RPMI8226 (cell line): ENCODE results near the gene ASTN2.

Experiments used
- DNase-seq: peaks from one replicate; pipeline ENCODE4 v3.0.0-alpha.2; 2015

ASTN2 gene

GRCh38 chr9:117239428-117239827 lies 175.4 kb downstream of the ASTN2 start:
- DNase-seq, result no peak

DNA sequence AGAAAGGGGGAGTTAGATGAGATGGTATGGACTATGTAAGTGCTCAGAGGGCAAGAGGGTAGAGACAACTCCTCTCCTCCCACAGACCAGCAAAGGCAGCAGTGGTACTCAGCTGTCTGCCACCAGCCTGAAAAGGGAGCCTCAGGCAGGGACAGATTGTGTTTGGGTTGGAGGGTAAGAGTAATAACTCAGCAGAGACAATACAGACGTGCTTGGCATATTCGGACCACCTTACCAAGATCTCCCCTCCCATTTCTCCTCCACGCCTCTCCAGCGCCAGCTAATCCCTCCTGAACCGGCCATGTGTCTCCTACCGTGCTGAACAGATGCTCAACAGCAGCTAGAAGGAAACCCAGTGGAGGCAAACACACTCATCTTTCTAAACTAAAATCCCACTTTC lies 180.8 kb downstream of the ASTN2 start:
- no peak for DNase-seq

- no peak for DNase-seq
Observed at GRCh38 chr9:117233016-117233415, 181.8 kb downstream of the ASTN2 start.

DNA sequence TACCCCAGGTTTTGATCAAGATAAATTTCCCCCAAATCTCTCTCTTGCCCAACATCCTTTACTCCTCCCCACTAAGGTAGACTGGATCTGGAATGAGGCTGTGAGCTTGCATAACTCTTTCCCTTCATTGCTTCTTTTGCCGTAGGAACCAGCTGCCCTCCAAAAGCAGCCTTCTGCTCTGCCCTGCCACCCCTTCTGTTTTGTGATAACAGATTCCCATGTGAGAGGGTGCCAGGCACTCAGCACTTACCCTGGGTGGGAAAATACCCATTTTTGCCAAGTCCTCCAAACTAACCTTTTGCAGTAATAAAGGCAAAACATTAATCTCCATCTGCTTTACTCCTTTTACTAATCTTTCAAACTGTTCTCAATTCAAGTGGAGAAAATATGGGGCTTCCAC lies 182.6 kb downstream of the ASTN2 start:
- DNase-seq, result no peak

GRCh38 chr9:117231012-117231411 lies 183.8 kb downstream of the ASTN2 start:
- no peak for DNase-seq

GRCh38 chr9:117224695-117225094 lies 190.2 kb downstream of the ASTN2 start:
- DNase-seq, result no peak

DNA sequence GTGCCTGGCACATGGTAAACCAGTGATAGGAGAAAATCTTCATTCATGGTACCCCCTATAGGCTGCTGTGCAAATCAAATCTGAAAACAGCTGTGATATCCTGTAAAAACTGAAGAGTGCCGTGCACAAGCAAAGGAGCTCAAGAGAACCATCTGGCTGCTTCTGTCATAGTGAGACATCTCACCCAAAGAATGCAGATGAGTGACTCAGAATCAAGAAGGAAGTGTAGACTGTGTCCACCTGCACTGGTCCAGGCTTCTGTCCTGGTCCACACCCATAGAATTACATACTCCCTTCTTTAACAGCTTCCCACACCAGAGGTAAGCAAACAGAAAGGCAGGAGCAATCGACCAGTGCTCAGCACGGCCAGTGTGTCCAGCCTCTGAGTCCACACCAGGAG lies 195.9 kb downstream of the ASTN2 start:
- no peak for DNase-seq

DNA sequence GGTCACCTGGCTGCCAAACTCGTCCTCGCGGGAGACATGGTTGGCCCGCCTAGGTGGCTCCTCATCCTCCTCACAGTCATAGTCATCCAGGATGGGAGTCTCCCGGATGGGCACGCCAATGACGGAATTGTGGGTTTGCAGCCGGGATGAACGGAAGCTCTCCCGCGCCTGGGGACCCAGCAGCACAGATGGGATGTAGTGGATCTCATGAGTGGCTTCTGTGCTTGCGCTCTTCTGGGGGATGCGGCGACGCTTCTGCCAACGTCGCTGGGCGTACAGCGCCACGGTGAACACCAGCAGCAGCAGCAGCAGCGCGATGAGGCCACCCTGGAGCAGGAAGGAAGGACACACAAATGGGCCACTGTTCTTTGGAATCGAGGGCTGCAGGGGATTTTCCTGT lies 200.4 kb downstream of the ASTN2 start:
- DNase-seq, result no peak

GRCh38 chr9:117211280-117211679 lies 203.6 kb downstream of the ASTN2 start:
- DNase-seq, result no peak

DNA sequence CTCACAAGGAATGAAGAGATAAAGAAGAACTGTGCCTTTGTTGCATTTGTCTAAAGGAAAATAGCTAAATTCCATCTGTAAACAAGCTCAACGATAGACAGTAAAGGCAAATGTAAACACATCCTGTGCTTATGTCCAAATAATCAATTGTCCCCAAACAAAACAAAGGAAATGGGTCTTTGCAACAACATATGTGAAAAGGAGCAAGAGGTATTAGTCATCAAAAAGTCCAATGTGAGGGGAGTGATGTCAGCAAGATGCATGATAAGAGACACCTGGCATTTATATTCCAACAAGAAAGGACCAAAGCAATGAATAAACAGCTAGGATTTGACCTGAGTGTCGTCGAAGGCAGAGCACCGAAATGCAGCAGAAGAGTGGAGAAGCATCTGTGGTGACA lies 209.1 kb downstream of the ASTN2 start:
- no peak for DNase-seq

DNA sequence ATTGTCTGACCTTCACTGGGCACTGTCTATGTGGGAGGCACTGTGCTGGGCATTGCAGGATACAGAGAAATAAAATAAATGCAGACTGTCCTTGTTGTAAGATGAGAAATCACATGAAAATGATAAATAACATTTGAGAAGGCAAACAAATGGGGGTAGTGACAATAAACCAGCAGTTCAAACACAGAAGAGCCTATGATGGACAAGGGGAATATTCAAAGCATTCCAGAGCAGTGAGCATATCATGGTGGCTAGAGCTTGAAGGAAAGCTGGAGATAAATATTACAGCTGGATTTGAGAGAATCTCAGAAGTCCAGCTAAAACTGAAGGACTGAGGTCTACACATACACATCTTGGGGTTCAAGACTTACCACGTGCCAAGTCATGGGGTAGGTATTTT lies 209.9 kb downstream of the ASTN2 start:
- no peak for DNase-seq

DNA sequence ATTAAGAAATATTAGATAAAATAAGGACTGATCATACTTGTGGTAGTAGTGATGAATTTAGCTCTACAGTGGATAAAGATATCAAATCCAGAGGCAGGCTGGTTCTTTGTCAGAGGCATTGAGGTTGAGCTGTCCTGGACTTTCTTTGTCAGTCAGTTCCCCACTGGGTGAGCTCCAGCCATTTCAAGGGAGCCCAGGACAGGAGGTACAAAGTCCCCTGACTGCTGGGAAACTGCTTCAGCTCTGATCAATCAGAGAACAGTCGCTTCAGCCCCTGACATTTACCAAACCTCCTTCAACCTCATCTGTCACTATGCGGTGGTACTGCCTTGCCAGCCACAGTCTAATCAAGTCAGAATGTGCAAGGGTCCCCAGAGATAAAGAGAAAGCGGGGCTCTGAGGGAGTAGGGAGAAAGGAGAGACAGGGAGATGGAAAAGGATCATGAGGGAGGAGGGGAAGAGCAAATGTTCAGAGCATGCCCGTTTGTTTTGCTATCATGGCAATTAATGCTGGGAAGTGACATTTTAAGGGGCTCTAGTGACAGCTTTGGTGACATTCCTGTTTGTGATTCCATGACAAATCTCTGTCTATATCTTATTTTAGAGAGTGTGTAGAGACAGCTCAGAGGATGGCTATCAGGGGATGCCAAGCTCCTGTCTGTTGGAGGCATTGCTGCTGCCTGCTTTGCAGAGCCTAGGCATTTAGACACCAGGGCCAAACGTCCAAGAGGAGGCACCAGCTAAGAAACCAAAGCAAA lies 223.2 kb downstream of the ASTN2 start:
- DNase-seq, result no peak

DNA sequence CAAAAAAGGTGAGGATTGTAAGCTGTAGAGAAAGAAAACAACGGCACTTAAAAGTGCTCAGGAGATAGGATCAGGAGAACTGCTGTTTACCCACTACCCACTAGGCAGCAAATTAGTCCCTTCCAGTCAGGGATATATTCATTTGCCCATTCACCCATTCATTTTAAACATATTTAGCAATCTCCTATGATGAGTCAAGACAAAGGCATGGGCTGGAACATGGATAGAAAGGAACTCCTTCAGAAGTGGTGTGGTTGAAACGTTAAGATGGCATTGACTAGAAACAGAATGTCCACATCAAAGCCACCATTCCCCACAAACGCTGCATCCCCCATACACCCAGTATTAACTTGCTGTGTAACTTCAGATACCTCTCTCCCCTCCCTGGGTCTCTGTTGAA lies 225.7 kb downstream of the ASTN2 start:
- no peak for DNase-seq

DNA sequence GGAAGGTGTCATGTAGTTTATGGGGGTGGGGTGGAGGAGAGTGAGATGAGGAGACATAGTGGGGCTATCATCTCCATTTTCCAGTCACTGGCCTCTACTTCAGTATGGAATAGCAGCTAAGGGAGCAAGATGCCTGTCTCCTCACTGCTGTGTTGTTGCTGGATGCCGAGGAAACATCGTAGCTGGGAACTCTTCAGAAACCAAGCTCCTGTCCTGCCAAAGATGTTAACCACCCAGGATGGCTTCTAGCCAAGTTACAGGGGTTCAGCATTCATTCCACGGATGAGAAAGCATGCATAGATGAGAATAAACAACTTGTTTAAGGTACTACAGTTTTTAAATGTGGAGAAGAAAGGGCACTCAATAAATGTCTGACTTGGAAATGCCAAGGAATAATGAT lies 226.5 kb downstream of the ASTN2 start:
- DNase-seq, result no peak

GRCh38 chr9:117187498-117187897 lies 227.4 kb downstream of the ASTN2 start:
- DNase-seq, result no peak

GRCh38 chr9:117184173-117184572 lies 230.7 kb downstream of the ASTN2 start:
- DNase-seq, result no peak

DNA sequence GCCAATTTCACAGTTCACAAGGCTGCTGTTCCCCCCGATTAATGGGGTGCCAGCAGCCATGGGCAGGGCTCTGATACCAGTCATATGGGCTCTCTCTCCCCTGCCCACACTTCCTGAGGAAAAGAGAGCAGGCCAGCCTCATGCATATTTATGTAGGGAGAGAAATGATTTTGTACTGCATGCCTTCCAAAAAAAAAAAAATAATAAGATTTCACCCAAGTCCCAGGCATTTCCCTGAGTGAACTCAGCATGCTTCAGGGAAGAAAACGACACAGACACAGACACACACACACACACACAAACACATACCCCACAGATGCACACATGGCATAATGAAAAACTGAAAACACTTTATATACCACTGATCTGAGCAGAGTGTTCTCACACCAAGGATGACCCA lies 232.8 kb downstream of the ASTN2 start:
- no peak for DNase-seq

DNA sequence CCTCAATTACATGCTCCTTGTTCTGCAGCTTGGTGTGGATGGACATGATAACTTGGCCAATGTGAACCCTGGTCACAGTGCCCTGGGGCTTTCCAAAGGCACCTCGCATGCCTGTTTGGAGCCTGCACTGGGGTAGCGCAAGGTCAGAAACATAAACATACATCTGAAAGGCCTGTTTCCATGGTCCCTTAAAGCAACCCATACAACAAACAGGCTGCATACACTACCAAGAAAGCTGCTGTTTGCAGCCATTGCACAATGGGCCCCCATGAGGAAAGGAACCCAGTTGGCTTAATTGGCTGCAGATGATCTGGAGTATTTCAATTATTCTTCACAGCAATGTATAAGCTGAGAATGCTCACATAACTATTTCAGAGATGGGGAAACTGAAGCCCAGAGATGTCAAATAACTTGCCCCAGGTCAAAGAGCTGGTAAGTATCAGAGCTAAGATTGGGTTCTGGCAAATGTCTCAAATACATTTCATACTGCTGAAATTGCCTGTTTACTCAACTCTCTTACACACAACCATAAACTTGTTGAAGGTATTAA lies 233.9 kb downstream of the ASTN2 start:
- DNase-seq, result no peak

- DNase-seq, result no peak
Observed at GRCh38 chr9:117178596-117179375, 236.1 kb downstream of the ASTN2 start.

DNA sequence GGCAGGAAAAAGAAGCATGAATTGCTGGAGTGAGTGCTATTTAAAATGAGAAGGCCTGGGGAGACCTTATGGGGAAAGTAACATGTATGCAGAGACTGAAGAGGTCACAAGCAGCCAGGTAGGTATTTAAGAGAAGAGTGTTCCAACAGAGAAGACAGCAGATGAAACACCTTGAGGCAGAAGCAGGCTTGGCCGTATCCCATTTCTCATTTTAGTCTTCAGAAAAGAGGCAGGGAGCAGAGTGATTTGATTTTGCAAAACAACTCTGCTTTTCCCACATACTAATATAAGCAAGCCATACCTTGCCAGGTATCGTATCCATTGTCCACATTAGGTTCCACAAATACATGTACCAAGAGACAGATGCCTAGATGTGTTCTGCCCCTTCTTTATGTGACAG lies 244.3 kb downstream of the ASTN2 start:
- no peak for DNase-seq

GRCh38 chr9:117169089-117169621 lies 245.7 kb downstream of the ASTN2 start:
- no peak for DNase-seq

DNA sequence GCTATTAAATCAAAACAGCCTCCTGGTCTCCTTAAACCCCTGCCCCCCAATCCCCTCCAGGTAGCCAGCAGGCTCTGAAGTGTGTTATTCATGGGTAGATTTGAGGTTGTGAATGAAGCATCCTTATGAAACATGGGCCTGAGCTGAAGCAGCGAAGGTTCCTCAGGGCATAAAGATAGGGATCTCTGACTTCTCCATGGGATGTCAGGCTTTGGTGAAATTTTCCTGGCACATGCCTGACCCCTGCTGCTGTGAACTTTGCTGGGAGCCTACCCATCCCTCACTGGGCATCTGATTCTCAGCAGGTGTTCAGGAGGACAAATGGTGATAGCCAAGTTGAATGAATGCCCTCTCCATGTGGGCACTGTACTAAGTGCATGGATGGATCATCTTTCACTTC lies 250.3 kb downstream of the ASTN2 start:
- DNase-seq, result no peak

GRCh38 chr9:117160254-117160653 lies 254.6 kb downstream of the ASTN2 start:
- no peak for DNase-seq
